ENCODE data around the gene CUX1.
"Not testable (repeated sequence)": the region's sequence is repeated elsewhere in the genome, so short reads cannot be mapped to it uniquely, and the experiment has no call there.

The CUX1 gene

DNA sequence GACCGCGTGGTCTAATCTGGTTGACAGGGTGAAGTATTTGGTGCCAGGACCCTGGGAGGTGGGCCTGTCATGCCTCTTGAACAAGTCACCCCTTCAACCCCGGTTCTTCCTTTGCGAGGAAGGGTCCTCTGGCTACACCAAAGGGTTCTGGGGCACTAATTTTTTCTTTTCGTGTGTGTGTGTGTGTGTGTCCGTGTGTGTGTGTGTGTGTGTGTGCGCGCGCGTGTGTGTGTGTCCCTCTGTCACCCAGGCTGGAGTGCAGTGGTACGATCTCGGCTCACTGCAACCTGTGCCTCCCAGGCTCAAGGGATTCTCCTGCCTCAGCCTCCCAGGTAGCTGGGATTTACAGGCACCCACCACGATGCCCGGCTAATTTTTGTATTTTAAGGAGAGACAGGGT is 483.9 kb downstream of the CUX1 start:
- DNase-seq, result not testable (repeated sequence)

DNA sequence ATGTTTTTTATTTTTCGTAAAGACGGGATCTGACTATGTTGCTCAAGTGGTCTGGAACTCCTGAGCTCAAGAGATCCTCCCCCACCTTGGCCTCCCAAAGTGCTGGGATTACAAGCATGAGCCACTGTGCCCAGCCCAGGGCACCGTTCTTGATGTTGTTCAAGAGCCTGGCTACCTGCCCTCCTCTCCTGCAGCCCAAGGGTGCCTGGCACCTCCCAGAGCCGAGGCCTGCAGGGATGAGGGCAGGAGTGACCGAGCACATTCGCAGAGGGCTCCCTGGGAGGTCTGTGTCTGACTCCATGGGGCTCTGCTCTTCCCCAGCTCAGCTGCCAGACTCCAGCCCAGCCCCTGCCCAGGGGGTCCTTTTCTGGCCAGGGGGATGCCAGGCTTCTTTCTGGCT is 484.6 kb downstream of the CUX1 start:
- DNase-seq, result no peak

DNA sequence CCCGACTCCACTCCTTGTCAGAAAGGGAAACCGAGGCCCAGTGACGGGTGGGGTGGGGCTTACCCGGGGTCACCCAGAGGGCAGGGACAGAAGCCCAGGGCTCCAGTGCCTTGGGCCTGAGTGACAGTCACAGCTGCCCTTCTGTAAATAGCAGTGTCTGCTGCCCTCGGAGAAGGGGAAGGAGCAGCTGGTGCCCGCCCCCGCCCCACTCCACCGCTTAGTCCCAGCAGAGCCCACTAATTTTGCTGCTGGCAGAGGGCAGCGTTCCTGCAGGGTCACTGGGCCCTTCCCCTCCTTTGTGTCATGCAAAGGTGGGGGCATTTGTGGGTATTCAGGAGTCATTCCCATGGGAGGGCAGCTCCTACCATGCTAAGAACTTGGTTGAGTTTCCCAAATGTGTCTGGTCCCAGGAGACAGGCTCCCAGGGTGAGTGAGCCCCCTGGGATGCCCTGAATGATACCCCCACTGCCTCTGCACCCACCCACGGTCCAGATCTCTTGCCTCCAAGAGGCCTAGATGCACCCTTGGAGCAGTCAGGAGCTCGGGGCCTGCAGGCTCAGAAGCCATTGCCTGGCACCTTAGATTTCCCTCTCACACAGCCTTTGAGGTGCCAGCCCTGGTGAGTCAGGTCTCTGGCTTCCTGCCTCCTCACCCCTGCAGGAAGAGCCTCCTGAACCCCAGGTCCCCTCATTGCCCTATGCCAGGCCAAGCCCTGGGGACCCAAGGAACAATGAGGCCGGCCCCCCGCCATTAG is 486.4 kb downstream of the CUX1 start:
- DNase-seq, result peak in 1 of 2 donors; percentile 20

DNA sequence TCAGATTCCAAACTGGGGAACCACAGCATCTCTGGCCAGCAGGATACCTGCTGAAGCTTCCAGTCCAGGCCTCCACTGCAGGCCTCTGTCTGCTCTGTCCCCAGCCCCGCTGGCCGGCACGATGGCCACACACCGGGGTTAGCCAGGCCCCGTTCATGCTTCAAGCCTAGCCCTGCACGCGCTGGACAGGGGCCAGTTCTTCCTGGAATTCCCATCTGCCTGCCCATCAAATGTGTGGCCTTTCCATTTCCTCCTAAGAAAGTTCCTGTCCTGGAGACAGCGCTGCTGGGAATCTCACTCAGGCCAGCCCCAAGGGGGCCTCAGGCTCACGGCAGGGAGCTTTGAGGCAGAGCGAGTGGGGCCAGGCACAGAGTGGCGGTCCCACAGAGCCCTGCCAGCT is 487.2 kb downstream of the CUX1 start:
- DNase-seq, result no peak

DNA sequence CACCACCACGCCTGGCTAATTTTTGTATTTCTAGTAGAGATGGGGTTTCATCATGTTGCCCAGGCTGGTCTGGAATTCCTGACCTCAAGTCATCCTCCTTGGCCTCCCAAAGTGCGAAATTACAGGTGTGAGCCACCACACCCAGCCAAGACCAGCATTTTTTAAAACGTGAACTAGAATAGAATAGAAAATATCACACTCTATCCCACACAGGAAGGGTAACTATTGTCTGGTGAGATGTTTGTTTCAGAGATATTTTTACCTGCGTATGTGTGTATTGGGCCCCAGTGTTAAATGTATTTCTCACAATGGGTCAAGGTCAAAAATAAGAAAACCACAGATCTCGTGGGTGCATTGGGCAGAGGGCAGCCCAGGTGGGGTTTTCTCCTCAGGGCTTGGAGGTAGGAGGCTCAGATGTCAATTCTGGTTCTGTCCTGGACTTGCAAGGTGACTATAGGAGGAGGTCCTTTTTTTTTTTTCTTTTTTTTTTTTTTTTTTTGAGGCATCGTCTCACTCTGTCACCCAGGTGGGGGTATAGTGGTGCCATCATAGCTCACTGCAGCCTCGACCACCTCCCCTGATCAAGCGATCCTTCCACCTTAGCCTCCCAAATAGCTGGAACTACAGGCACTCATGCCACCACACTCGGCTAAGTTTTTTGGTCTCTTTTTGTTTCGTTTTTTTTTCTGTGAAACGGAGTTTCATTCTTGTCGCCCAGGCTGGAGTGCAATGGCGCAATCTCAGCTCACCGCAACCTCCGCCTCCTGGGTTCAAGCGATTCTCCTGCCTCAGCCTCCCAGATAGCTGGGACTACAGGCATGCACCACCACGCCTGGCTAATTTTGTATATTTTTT is 488.2 kb downstream of the CUX1 start:
- DNase-seq, result no peak

DNA sequence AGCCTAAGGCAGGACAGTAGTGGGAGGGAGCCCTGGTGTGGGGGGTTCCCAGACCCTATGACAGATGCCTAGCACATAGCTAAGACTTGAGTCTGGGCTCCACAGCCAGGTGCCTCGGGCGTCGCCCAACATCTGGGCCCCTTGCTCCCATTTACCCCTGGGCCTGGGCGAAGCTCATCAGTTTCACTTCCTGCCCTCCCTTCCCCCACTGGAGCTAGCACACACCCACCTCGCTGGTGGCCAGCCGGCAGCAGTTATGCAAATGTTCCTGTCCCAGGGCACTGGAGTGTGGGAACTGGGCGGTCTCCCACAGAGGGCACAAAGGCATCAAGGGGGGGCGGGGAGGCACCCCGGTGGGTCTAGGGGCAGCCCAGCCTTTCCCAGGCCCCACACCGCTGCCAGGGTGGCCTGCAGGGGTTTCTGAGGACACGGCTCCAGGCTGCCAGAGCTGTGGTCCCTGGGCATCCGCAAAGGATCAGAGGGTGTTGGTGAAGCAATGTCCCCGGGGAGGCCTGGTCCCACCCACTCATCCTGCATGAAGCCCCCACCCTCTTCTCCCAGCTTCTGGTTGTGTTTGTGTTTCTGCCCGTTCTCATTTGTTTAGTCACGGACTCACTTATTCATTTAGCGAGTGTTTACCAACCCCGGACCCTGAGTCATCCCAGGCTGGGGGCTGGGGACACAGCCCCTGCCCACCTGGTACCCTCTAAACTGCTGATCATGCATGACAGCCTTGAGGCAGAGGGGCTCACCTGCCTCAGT is 489.7 kb downstream of the CUX1 start:
- DNase-seq, result peak; percentile 82 to 84

DNA sequence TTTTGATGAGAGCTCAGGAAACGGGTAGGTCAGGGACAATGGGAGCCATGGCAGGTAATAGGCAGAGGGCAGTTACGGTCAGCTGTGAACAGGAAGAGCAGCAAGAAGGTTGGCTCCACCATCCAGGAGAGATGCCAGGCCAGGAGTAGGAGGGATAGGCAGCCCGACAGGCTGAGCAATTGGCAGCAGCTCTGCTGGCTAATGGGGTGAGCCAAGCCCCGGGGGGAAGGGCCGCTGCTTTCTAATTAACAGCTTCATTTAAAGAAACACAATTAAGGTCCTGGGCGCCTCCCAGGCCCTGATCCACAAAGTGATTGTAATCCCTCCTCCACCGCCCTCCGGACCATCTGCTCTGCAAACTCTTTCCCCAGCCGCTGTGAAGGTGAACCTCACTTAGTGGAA is 493.0 kb downstream of the CUX1 start:
- no peak for DNase-seq

DNA sequence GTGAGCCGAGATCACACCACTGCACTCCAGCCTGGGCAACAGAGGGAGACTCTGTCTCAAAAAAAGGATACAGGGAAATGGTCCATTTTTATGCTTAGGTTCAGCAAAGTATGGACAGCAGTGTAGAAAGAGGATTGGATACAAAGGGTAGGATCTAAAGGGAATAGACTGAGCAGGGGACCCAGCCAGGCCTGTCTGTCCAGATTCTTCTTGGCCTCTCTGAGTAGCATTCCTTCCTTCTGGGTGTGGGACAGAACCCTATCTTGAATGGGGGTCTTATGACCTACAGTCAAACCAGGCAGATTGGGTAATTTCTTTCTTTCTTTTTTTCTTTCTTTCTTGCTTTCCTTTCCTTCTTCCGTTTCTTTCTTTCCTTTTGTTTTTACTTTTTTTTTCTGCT is 494.9 kb downstream of the CUX1 start:
- DNase-seq, result no peak

DNA sequence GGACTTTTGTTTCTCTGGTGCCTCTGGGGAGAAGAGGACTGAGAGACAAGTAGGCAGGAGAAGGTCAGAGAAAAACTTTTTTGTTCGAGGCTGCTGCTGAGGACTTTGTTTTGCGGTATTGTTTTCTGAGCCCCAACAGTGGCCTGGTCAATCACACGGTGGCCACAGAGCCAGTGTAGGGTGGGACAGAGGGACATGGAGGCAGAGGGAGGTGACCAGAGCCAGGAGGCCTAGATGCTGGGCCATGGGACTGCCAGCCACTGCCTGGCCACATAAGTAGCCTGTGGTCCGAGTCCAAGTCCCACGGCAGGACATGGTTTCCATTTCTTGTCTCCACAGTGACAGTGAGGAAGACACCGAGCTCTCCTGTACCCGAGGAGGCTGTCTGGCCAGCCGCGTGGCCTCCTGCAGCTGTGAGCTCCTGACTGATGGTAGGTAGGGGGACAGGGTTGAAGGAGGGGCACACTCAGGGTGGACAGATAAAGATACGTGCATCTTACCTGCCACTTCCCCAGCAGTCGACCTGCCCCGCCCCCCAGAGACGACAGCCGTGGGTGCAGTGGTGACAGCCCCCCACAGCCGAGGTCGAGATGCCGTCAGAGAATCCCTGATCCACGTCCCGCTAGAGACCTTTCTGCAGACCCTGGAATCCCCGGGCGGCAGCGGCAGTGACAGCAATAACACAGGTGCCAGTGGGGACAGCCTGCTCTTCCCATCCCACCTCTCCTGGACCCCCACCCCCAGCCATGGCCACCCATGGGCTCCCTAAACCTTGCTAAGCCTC is 496.8 kb downstream of the CUX1 start:
- DNase-seq, result no peak

DNA sequence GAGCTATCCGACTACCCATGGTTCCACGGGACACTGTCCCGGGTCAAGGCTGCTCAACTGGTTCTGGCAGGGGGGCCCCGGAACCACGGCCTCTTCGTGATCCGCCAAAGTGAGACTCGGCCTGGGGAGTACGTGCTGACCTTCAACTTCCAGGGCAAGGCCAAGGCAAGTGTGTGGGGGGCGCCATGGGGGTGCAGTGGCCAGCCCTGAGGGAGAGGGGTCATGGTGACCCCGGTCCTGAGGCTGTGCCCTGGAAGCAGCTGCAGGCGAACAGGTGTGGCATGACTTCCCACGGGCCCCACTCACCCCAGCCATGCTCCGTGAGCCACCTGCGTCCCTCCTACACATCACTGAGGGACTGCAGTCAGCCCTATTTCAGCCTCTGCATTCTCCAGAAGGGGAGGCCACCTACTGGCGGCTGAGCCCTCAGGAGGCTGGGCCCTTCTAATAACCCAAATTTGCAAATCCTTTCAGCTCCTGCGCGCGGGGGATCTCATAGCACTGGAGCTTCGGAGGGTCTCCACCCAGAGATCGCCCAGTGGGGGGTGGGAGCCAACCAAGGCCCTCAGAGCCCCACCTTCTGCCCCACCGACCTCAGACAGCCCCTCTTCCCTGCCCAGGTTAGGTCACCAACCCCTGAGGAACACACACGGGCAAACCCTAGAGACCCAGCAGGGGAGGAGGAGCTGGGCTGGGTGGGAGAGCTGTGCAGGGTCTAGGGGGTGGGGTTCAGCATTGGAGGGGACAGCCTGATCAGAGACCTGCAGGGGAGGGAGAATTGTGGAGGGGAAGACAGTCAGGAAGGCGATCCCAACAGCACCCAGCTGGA is 500.0 kb downstream of the CUX1 start:
- no peak for DNase-seq

DNA sequence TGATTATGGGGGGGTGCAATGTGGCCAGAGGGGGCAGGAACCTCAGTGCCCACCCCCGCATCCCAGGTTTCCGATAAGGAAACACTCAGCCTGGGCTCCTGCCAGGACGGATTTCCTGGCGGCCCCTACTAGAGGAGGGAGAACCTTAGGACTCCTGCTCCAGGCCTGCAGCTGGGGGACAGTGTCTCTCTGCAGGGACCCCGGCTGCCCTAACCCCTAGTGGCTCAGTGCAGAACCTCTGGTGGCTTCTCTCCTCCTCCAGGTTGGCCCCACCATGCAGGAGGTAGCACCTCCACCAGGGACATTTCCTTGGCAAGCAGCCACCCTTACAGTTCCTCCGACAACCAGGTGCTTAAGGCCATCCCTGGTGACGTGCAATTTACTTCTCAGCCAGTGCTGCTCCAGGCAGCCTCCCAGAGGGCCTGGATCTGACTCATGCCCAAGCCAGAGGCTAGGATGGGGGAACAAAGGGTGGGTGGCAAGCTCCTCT is 501.1 kb downstream of the CUX1 start:
- no peak for DNase-seq

DNA sequence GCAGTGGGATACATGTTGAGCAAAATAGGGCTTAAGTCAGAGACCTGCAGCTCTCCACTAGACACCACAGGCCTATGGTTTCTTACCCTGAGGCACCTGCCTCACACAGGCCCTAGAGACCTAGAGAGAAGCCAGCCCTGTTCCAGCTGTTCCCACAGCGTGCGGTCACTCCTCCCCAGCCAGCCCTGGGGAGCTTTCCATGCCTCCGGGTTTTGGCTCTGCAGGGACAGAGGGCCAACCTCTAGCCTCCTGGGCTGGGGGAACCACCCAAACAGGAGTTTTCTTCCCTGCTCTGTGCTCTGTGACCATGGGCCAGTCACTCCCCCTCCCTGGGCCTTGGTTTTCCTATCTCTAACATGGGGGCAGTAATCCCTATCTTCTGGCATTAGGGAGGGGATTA is 502.2 kb downstream of the CUX1 start:
- no peak for DNase-seq

DNA sequence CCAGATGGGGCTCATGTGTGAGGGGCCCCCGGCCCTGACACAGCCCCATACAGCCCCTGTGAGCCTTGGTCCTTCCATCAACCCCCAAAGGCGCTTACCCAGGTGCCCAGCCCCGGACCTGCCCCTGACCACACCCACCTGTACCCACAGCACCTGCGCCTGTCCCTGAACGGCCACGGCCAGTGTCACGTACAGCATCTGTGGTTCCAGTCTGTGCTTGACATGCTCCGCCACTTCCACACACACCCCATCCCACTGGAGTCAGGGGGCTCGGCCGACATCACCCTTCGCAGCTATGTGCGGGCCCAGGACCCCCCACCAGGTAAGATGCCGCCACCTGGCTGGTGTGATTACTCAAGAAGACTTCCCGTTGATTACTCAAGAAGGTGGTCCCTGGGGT is 502.8 kb downstream of the CUX1 start:
- DNase-seq, result no peak

DNA sequence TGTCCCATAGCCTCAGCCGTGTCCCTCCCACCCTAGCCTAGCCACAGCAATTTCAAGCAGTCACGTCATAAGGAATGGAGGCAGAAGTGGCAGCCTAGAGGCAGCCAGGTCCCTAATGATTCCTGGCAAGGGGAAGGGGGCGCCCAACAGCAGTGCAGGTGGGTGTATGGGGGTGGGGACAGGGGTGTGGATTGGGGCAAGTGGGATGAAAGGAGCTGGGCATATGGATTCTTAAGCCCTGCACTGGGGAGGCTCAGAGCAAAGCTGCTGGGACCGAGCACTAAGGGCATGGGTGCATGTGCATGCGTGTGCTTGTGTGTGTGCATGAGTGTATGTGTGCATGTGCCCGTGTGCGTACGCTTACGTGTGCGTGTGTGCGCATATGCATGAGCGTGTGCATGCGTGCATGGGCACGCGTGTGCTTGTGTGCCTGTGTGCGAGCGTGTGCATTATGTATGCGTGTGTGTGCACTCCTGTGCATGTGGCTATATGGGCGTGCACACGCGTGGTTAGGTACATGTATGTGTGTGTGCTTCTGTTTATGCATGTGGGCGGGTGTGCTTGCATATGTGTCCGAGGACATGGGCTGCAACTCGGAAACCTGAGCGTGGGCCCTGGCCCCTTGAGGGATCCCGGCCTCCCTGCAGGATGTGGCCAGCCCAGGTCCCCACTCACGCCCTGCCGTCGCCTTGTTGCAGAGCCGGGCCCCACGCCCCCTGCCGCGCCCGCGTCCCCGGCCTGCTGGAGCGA is 503.4 kb downstream of the CUX1 start:
- no peak for DNase-seq

DNA sequence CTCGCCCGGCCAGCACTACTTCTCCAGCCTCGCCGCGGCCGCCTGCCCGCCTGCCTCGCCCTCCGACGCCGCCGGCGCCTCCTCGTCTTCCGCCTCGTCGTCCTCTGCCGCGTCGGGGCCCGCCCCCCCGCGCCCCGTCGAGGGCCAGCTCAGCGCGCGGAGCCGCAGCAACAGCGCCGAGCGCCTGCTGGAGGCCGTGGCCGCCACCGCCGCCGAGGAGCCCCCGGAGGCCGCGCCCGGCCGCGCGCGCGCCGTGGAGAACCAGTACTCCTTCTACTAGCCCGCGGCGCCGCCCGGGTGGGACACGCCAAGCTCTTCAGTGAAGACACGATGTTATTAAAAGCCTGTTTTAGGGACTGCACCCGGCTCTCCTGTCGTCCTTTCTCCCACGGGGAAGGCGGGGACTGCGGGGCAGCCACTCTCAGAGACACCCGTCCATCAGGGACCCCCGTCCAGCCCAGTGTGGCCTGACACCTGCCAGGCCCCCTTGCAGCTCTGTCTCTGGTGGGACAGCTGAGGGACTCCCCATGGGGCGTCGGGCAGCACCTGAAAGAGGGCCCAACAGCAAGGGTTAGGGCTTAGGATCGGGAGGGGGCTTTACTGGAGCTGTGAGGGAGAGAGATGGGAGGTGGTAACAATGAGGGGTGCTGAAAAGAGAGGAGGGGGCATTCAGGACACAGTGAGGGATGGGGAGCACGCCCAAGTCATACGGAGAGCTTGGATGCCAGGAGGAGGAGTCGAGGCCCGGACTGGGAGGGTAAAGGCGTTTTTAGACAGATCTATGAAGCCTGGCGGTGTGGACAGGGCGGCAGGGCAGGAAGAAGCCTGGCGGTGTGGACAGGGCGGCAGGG is 504.1 kb downstream of the CUX1 start:
- DNase-seq, result peak in 1 of 2 donors; percentile 6

DNA sequence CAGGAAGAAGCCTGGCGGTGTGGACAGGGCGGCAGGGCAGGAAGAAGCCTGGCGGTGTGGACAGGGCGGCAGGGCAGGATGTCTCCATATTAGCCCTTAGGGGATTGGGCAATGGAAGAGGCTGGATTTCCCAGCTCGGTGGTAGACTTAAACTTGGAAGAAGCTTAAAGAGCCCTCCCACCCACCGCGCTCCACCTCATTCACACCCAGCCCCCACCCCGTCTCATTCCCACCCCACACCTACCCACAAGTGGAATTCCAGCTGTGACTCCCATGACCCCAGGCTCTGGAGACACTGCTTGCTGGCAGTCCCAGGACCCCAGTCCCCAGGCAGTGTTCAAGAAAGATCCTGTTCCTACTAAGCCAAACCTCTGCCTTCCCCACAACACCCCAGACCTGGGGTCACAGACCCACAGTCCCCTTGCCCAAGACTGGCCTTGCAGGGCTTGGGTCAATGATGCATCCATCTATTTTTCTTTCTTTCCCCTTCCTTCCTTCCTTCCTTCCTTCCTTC is 504.8 kb downstream of the CUX1 start:
- no peak for DNase-seq

DNA sequence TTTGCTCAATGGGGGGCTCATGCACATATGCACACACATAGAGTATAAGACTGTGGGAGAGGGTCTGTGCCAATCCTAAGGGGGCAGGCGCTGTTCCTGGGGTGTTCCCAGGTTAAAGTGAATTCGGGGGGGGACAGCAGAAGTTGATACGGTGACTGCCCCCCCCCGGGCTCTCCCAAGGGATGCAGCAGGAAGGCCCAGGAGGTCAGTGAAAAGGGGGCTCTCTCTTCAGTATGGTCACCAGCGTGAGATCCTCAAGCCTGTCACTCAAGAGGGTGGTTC is 506.4 kb downstream of the CUX1 start:
- DNase-seq, result no peak

DNA sequence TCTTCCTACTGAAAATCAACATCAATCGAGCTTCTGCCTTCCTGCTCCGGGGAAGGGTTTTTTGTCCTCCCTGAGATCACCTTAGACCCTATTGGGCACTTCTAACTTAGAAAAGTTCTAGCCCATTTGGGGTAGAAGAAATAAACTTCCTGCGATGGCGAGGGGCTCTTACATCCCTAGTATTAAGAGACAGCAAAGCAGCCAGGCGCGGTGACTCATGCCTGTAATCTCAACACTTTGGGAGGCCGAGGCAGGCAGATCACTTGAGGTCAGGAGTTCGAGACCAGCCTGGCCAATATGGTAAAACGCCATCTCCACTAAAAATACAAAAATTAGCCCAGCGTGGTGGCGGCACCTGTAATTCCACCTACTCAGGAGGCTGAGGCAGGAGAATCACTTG is 507.7 kb downstream of the CUX1 start:
- DNase-seq, result not testable (repeated sequence)

DNA sequence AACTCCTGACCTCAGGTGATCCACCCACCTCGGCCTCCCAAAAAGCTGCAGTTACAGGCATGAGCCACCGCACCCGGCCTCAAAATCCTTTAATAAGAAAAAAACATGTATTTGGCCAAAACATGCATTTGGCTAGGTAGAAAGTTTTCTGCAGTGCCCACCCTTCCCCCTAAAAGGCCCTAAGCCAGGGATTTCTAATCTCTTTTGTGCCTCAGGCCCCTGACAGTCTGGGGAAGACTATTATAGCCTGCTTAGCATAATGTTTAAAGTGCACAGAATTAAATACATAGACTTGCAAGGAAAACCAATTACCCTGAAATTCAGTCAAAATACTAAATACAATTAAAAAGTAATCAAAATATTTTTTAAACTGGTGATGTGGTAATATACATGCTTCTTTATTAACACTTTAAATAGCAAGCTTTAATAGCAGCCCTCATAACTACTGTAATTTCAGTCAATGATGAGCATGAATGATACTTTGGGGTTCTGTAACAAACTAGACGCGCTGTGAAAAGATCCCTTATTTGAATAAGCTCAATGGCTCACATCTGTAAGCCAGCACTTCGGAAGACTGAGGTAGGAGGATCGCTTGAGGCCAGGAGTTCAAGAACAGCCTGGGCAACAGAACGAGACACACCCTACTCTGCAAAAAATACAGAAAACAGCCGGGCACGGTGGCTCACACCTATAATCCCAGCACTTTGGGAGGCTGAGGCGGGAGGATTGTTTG is 508.9 kb downstream of the CUX1 start:
- no peak for DNase-seq
